Cardiac septum (tissue), 1 donor: ENCODE results near the gene CACNA1A. TPM values are rescaled to one million over a fixed set of nuclear protein-coding genes. Genes with fewer than 3 reads are reported as not detected.
"Not testable (repeated sequence)": the region's sequence is repeated elsewhere in the genome, so short reads cannot be mapped to it uniquely, and the experiment has no call there.

Experiments
- DNase-seq: peaks from one replicate; pipeline ENCODE4 v3.0.0-alpha.2; 2020; ENCODE audit warnings: low spot score
- intact Hi-C: fragments of 100-400 bp; cut with DNase I; formaldehyde crosslinking; loops from one replicate; pipeline ENCODE4 v1.14.0; 2022
- total RNA-seq: library from RNA; stranded (reverse); fragmentation: NEBNext Ultra II Directional; extraction: Animal tissue kit (Norgen Biotek cat#: 25700); gene quantifications from one replicate; pipeline ENCODE4 v1.2.1, GENCODE V29; 2021
- donor health status: DM: no; HTN: no; CAD: no.

Gene CACNA1A
- total RNA-seq, 1 donor from 2014 or later: 1.3 TPM

DNA sequence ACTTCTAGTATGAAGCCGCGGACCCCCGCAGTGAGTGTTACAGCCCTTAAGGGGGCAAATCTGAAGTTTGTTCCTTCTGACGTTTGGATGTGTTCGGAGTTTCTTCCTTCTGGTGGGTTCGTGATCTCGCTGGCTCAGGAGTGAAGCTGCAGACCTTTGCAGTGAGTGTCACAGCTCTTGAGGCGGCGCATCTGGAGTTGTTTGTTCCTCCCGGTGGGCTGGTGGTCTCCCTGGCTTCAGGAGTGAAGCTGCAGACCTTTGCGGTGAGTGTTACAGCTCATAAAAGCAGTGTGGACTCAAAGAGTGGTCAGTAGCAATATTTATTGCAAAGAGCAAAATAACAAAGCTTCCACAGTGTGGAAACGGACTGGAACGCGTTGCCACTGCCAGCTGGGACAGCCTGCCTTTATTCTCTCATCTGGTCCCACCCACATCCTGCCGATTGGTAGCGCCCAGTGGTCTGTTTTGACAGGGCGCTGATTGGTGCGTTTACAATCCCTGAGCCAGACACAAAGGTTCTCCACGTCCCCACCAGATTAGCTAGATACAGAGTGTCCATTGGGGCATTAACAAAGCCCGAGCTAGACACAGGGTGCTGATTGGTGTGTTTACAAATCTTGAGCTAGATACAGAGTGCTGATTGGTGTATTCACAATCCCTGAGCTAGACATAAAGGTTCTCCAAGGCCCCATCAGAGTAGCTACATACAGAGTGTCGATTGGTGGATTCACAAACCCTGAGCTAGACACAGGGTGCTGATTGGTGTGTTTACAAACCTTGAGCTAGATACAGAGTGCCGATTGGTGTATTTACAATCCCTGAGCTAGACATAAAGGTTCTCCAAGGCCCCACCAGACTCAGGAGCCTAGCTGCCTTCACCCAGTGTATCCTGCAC lies 320.3 kb downstream of the CACNA1A start:
- DNase-seq, intact Hi-C loops: not testable (repeated sequence)

DNA sequence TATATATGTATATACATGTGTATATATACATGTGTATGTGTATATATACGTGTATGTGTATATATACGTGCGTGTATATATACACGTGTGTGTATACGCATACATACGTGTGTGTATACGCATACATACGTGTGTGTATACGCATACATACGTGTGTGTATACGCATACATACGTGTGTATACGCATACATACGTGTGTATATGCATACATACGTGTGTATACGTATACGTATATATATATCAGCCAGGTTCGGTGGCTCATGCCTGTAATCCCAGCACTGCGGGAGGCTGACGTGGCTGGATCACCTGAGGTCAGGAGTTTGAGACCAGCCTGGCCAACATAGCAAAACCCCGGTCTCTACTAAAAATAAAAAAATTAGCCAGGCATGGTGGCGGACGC lies 321.4 kb downstream of the CACNA1A start:
- intact Hi-C loops, DNase-seq: not testable (repeated sequence)

DNA sequence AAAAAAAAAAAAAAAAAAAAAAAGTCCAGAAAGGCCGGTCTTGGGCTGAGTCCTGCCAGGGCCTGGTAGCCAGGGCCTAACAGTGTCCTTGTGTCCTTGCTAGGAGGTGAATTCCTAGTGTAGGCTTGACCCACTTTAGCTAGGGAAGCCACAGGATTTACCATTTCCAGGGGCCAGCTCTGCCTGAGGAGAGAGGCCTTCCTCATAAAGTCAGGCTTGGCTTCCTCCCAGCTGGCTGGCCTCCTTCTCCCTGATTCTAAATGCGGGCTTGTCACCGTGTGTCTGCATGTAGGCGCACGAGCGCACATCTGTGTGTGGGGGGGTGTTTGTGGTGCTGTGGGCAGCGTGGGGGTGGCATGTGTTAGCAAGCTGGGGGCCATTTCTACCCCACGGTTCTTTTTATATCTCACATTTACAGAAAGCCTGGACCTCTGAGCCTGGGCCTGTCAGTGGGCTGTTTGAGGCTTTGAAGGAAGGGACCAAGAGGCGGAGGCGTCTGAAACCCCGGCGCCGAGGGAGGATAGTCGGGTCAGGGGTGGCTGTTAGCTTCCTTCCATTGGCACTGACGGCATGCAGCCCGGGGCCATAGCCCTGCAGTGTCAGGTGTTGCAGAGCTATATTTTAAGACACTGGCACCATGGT lies 324.4 kb downstream of the CACNA1A start:
- DNase-seq: peak; percentile 88
- intact Hi-C loops: no loop called here

DNA sequence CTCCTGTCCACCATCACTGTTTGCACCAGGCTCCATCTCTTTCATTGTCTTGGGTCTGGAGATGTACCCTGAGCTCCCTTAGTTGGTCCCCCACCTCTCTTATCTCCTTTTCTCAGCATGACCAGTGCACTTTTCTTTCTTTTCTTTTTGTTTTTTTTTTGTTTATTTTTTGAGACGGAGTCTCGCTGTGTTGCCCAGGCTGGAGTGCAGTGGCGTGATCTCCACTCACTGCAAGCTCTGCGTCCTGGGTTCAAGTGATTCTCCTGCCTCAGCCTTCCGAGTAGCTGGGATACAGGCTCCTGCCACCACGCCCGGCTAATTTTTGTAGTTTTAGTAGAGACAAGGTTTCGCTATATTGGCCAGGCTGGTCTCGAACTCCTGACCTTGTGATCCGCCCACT lies 328.0 kb downstream of the CACNA1A start:
- DNase-seq, intact Hi-C loops: not testable (repeated sequence)

DNA sequence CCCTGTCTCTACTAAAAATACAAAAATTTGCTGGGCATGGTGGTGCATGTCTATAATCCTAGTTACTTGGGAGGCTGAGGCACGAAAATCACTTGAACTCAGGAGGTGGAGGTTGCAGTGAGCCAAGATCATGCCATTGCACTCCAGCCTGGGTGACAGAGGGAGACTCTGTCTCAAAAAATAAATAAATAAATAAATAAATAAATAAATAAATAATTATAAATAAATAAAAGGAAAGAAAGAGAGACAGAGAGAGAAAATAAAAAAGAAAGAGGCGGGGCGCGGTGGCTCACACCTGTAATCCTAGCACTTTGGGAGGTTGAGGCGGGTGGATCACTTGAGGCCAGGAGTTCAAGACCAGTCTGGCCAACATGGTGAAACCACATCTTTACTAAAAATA lies 328.7 kb downstream of the CACNA1A start:
- intact Hi-C loops, DNase-seq: not testable (repeated sequence)

DNA sequence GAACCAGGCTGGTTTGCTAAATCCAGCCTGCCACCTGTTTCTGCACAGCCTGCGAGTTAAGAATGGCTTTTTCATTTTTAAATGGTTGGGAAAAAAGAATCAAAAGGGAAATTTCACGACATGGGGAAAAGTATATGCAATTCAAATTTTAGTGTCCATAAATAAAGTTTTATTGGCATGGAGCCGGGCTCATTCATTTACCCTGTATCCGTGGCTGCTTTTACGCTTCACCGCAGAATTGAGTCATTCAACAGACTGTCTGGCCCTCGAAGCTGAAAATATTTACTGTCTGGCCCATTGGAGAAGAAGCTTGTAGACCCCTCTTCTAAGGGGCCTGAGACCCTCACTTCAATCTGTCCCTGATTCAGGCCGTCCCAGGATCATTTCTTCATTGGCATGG lies 329.9 kb downstream of the CACNA1A start:
- intact Hi-C loops: no loop called here
- DNase-seq: no peak

DNA sequence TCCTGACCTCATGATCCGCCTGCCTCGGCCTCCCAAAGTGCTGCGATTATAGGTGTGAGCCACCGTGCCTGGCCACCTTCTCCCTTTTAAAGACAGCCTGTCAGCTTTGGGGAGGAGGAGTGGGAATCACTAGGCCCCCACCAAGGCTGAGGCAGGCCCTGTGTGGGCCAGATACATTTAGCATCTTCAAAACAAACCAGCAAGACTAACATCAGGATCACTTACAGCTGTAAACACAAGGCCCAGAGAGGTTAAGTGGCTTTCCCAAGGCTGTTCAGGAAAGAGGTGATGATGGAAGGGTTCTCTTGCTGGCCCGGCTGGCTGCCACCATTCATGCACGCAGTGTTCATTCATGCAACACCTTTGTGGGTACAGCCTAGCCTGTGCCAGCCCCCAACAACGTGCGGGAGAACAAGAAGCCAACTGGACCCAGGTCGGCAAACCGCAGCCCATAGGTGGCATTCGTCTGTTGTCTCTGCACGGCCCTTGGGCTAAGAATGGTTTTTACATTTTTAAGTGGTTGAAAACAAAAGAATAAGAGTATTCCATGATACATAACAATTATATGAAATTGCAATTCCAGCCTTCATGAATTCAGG lies 333.0 kb downstream of the CACNA1A start:
- intact Hi-C loops: no loop called here
- DNase-seq: no peak

DNA sequence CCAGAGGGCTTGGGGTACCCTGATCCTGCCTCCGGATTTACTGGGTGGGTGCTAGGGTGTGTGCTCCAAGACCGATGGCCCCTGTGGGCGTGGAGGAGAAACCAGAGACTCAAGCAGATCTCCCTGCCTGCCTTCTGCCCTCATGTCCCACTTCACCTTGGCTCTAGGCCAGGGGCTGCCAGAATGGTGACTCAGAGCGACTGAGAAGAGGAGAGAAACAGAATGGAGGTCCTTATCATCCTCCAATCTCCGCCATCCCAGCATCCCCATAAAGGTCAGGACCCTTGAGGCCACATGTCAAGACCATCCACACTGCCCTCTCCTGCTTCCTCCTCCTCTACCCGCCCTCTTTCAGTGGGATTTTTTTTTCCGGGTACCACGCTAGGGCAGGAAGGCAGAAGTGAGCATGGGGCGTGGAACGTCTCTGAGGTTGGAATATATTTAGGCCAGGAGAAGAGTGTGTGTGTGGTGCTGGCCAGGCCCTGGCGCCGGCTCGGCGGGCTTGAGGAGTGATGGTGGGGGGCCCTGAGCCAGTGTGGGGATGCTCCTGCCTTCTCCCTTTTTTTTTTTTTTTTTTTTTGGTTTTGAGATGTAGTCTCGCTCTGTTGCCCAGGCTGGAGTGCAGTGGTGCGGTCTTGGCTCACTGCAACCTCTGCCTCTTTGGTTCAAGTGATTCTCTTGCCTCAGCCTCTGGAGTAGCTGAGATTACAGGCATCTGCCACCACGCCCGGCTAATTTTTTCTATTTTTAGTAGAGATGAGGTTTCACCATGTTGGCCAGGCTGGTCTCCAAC lies 333.7 kb downstream of the CACNA1A start:
- peak; percentile 93 for DNase-seq
- intact Hi-C loops: no loop called here

DNA sequence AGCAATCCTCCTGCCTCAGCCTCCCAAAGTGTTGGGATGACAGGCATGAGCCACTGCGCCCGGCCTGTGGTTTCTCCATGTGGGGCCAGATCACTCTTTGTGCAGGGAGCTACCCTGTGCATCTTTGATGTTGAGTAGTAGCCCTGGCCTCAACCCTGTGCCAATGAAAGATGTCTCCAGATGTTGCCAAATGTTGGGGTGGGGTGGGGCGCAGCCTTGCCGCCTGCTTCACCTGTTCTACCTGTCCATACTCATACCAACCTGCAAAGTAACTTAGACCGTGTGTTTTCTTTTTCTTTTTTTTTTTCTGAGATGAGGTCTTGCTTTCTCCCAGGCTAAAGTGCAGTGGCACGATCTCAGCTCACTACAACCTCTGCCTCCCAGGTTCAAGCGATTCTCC lies 335.1 kb downstream of the CACNA1A start:
- intact Hi-C loops: no loop called here

DNA sequence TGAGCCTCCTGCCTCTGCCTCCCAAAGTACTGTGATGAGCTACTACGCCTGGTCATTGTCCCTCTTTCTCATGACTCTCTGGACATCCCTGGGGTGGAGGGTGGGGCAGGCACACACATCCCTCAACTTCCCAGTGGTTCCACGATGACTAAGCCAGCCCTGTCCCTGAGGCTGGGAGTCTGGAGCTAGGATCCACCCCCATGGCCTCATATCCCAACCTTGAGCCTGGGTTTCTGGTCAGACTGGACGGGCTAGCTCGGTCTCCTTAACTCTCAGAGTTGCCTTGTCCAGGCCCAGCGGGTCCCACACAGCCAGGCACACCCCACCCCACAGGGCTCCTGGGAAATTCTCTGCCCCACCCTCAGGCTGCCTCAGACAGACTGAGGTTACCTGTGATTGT lies 336.5 kb downstream of the CACNA1A start:
- intact Hi-C loops: no loop called here
- DNase-seq: no peak

More for the DNA sequence above, 335.1 kb downstream of the CACNA1A start:
- DNase-seq: no peak

DNA sequence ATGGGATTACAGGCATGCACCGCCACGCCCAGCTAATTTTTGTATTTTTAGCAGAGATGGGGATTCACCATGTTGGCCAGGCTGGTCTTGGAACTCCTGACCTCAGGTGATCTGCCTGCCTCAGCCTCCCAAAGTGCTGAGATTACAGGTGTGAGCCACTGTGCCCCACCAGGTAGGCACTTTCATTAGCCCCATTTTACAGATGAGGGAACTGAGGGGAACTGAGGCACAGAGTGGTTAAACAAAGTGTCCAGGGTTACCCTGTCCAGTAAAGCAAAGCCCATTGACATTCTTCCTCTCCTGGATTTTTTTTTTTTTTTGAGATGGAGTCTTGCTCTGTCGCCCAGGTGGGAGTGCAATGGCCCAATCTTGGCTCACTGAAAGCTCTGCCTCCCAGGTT lies 340.1 kb downstream of the CACNA1A start:
- intact Hi-C loops, DNase-seq: not testable (repeated sequence)

DNA sequence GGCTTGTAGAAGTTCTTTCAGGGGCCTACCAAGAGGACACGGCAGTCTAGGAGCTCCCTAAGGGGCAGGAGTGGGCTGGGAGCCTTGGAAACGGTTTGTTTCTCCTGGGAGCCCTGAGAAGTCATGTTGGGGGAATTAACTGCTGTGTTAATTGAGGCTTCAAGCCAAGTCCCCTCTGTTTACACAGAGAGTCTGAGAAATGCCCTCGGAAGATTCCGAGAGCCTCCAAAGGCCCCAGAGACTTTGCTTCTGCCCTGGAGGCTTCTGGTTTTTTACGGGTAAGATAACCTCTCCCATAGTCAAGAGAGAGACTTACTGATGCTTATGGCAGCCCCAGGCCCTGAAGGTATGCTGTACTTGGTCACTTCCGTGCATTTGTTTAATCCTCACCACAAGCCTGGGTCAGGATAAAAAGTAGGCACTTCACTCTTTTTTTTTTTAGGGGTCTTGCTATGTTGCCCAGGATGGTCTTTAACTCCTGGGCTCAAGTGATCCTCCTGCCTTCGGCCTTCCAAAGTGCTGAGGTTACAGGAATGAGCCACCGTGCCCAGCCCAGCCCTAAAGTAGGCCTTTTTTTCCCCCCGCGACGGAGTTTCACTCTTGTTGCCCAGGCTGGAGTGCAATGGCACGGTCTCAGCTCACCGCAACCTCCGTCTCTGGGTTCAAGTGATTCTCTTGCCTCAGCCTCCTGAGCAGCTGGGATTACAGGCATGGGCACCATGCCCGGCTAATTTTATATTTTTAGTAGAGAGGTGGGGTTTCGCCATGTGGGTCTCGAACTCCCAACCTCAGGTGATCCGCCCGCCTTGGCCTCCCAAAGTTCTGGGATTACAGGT lies 340.9 kb downstream of the CACNA1A start:
- DNase-seq: no peak
- intact Hi-C loops: no loop called here

DNA sequence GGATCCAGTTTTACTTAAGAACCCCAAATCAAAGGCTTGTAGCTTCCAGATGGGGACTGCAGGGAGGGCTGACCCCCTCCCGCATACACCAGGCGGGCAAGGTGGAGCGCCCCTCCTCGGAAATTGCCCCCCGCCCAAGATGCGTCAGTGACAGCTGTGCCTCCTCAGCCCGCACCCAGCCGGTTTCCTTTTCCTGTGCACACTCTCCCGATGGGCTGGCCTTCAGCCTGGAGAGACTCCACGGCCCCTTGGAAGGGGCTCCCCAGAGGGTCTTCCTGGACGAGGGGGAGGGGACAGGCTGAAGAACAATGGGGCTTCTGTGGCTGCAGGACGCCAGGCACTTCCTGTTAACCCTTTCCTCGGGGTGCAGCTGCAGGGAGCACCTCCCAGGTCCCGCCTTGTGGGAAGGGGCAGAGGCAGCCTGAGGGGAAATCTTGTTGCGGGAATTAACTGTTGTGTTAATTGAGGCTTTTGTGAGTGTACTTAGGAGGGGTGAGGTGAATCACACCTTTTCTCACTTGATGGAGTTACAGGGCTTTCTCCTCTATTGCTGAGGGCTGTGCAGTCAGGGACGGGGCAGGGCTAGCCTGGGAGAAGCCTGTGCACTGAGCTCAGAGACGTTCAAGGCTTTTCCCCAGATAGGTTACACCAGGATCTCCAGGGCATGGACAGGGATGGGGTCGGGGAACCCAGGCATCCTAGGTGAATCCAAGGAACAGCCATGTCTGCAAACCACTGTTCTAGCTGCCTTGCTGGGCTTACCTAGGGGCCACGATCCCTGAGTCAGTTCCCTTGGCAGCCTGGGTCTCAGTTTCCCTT lies 341.7 kb downstream of the CACNA1A start:
- peak; percentile 89 for DNase-seq
- intact Hi-C loops: loop anchor here (5.0 kb wide), 1 partner anchor 678 kb away; no protein-coding TSS in a partner anchor

DNA sequence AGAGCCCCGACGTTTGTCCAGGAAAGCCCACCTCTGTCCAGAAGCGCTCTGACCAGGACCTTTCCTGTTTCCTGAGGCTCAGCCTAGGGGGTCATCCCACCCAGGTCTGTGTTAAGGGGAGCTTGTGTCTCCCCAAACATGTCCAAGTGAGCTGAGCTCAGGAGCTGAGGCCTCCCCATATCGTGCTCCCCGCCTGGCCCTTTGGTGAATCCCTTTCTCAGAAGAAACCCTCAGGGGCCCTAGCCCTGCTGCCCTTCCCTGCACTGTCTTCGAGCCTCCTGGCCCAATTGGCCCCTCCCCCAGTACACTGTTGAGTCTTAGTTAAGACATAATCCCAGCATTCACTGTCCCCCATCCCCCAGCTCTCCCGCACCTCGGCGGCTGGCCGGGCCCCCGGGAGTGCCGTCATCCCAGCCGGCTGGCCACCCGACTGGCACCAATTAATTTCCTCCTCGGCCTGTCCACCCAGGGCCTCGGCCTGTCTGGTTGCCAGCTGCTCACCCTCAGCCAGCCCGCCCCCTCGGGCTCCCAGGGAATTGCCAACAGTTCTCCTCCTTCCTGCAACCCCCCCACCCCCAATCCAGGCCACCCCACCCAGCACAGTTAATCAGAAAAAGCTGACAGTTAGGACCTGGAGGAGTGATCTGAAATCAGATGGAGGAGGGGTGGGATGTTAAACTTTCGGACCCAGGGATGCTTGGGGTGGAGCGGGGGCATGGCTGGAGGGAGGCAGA lies 342.5 kb downstream of the CACNA1A start:
- DNase-seq: peak; percentile 85
- intact Hi-C loops: loop anchor here (1.0 to 5.0 kb wide), 3 partner anchors 8 to 679 kb away; partner anchors contain the start of gene LYL1

DNA sequence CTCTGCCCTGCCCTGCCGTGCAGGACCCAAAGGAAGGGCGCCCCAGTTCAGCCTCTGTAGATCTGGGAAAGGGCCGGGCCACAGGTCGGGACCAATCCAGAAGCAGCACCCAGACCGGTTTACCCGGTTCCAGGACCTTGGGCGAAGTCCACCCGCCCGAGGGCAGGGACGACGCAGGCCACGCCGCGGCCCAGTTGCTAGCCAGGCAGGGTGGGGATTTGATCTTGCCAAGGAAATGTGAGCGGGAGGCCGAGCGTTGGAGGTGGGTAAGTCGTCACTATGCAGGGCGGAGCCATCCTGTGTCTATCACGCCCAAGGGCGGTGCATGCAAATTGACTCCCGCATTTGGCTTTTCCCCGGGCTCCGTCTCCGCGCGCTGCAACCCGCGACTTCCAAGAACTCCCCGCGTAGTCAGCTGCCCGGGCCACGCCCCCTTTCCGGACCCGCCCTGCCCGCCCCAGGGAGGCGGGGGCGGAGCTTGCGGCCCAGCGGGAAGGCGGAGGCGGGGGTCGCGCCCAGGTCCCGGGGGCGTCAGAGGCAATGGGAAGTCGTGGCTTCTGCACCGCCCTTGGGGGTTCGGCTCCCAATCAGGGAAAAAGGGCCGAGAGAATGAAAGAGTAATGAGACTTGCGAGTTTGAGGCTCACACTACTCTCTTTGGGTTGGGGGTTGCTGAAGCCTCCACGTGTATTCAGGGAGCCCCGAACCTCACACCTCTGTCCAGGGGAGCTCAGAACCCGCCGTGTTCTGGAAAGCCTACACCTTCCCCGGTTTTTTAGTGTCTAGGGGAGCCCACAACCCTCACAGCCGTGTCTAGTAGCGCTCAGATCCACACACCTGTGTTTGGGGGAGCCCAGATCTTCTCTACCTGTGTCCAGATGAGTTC lies 343.3 kb downstream of the CACNA1A start:
- peak; percentile 99 for DNase-seq
- intact Hi-C loops: loop anchor here (1.0 to 5.0 kb wide), 3 partner anchors 8 to 679 kb away; partner anchors contain the start of gene LYL1

DNA sequence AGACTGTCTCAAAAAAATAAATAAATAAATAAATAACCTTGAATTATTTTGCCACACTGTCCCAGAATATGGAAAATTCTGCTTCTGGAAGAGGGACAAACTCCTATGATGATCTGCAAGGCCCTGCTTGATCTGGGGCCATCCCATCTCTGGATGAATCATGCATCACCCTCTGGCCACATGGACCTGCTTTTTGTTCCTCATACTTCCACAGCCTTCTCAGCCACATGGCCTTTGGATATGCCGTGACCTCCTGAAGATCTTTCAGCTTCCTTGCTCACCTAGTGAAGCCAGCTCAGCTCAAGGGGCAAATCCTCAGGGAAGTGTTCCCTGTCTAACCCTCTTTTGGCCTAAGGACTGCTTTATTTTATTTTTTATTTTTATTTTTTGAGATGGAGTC lies 345.7 kb downstream of the CACNA1A start:
- no peak for DNase-seq
- intact Hi-C loops: loop anchor here (5.0 kb wide), 1 partner anchor 682 kb away; no protein-coding TSS in a partner anchor
